ENCODE measurements around the gene SEC16A.
A peak's percentile ranks its signal among the peaks of the same experiment; 100 is the strongest.

The SEC16A gene

DNA sequence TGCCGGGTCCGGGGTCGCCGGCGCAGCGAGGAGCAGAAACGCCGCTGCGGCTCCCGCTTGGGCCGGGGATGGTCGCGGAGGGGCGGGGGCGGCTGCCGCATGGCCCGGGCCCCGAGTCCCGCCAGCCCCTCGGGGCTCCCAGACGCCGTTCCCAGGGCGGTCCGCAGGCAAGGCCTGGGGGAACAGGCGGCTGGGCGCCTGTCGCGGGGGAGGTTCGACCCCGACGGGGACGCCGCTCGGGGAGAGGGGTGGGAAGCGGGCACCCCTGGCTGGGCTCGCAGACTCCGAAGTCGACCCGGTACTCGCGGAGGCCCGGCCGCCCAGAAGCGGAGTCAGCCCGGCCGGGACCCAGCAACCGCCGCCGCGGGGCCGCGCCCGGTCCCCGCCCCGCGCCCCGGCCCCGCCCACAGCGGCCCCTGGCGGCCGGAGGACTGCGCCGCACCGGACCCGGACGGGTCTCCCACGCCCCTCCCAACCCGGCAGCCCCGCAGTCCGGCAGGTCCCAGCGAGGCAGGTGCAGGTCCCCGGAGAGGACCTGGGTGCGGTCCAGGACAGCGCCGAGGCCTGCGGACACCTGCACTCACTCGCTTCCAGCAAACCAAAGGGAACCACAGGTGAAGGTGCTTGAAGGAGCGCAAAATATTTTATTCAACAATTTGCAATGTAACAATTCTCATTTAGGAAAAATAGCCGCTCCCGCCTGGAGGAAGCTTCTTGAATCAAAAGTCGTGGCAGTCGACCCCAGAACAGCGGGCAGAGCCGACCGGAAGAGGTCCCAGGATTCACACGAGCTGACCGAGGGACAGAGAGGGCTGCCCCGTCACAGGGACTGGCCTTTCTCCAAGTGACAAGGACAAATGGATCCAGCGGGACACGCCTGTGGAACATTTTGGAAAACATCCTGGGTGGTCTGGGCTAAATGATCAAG is 43.1 kb downstream of the SEC16A start, which contains the start of gene INPP5E:
TSS of gene INPP5E (minus strand) at position 365 of the 928 bp plus-strand sequence. CDS start 426 bp downstream, outside the sequence.
- peak; percentile 83 to 84 for DNase-seq

- DNase-seq: peak; percentile 61 to 72
These were observed 44.0 kb downstream of the SEC16A start for GRCh38 chr9:136438548-136439480.

GRCh38 chr9:136437839-136438547 is 44.8 kb downstream of the SEC16A start:
- no peak for DNase-seq

DNA sequence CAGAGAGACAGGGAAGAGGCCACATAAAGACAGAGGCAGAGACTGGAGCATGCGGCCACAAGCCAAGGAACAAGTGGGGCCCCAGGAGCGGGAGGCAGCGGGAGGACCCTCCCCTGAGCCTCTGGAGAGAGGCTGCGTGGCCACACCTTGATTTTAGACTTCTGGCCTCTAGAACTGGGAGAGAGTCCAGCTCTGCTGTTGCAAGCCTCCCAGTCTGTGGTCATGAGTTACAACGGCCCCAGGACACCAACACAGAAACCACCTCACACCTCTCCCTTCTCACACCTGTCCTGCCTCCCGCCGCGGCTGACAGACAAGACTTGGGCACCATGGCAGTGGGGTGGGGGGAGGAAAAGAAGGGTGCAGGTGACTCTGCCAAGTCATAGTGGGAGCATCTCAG is 45.4 kb downstream of the SEC16A start:
- no peak for DNase-seq

- no peak for DNase-seq
These were observed 46.7 kb downstream of the SEC16A start for GRCh38 chr9:136436055-136436634.

GRCh38 chr9:136434580-136435169 is 48.2 kb downstream of the SEC16A start:
- DNase-seq: no peak

GRCh38 chr9:136433849-136434579 is 48.8 kb downstream of the SEC16A start:
- no peak for DNase-seq

- no peak for DNase-seq
These were observed 49.7 kb downstream of the SEC16A start for GRCh38 chr9:136433043-136433715.

GRCh38 chr9:136432591-136432990 is 50.2 kb downstream of the SEC16A start:
- DNase-seq: no peak

GRCh38 chr9:136431782-136432350 is 51.0 kb downstream of the SEC16A start:
- DNase-seq: no peak

DNA sequence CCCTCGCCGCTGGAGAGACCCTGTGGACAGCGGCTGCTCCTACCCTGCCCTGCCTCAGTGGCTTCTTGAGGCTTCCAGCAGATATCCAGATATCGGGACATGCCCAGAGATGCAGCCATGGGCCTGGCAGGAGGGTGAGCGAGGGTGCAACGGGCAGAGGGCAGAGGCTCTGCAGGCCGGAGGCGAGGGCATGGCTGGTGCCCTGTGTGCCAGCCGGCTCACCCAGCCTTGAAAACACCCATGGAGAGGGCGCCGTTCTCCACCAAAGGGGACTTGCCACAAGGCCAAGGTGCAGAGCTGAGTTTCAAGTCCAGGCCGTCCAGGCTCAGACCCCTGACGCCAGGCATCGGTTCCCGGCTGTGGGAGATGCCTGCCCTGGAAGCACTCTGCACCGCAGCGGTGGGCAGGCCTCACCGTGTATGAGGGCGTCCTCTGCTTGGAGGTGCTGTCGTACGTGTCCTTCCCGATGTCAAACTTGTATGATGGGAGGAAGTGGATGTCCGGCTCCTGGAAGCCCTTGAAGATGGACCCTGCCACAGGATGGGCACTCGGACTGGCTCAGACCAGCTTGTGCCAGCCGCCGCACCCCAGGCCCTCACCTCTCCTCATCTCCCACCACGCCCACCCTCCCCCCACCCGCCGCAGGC is 52.1 kb downstream of the SEC16A start:
- no peak for DNase-seq

GRCh38 chr9:136429683-136430491 is 53.0 kb downstream of the SEC16A start:
- DNase-seq: no peak

GRCh38 chr9:136429075-136429628 is 53.7 kb downstream of the SEC16A start:
- no peak for DNase-seq

- no peak for DNase-seq
These were observed 56.1 kb downstream of the SEC16A start for GRCh38 chr9:136426787-136427186.

GRCh38 chr9:136425367-136425766 is 57.5 kb downstream of the SEC16A start:
- DNase-seq: peak; percentile 24 to 31

DNA sequence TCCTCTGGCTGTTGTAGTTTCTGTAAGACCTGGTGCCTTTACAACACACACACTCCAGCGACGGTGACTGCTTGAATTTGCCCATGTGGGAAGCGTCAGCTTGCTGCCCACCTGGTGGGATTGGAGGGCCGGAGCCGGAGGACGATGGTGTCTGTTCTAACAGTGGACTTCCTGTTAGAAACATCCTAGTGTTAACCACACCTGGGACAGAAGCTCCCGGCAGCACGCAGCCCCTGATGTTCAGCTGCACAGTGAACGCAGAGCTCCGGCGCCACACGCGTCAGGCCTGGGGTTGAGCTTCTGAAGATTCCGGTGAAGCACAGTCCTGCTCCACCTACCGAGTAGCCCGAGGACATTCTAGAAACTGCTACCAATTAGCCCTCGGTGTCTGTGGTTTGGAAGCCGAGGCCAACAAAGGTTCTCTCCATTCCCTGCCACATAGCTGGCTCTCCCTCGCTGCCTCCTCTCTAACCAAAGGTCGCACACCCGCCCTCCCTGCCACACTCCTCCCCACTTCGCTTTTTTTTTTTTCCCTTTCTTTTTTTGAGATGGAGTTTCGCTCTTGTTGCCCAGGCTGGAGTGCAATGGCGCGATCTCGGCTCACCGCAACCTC is 58.0 kb downstream of the SEC16A start:
- DNase-seq: no peak

DNA sequence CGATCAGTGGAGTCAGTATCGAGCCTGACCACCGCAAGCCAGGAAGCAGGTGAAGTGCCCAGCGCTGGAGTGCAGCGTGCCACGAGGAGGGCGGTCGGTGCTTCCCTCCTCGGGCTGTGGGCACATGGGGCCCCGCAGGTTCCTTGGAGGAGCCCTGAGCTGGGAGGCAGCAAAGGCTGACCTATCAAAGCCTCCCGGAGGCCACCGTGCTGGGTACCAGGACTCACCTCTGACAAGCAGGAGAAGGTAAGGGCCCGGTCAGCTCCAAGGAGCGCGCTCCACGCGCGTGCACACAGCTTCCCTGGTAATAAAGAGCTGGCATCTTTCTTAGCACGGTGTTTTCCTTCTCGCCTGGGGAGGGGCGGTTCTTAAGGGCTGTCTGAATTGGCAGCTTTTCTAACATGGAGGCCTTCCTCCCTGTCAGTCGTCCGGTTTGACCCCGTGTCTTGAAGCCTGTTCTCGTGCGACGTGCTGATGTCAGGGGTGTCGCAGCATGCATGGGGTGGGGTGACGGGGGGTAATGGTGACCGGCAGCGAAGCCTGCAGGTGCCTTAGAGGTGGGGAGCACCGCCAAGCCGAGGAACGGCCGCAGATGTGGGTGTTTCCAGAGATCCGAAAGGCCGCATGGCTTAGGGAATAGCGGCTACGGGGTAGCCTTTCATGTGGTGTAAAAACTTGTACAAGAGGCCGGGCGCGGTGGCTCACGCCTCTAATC is 59.3 kb downstream of the SEC16A start:
- DNase-seq: no peak

Measured in activated CD4-positive, alpha-beta T cell treated with anti-CD3 and anti-CD28 coated beads, Interleukin-2, amount 50 U/mL, for 48 hours (primary cell).